GM12864 (cell line): Measurements from ENCODE around the gene ESR1.

Experiments used
- DNase-seq: peaks from one replicate; pipeline ENCODE4 v3.0.0-alpha.2; 2011; ENCODE audit warnings: low read depth
- H3K4me3 ChIP-seq: 2 replicates; pipeline ENCODE4 v1.5.1; 2011; ENCODE audit warnings: mild to moderate bottlenecking, low read depth, low read length, control low read depth
- CTCF ChIP-seq: IDR thresholded peaks from 2 replicates; pipeline ENCODE4 v1.5.1; 2011; ENCODE audit warnings: low read depth, mild to moderate bottlenecking, moderate library complexity, low read length, control low read depth, inconsistent platforms; ENCODE audit errors: missing control alignments

The ESR1 gene

GRCh38 chr6:152002306-152002705 is 194.8 kb downstream of the ESR1 start:
- DNase-seq, result no peak

GRCh38 chr6:152004036-152004566 is 196.6 kb downstream of the ESR1 start:
- DNase-seq, result no peak
- H3K4me3 ChIP-seq, result no peak overlapping the region

More at GRCh38 chr6:152002306-152002705, 194.8 kb downstream of the ESR1 start:
- no peak overlapping the region for H3K4me3 ChIP-seq
- TF ChIP-seq CTCF, result no peak

GRCh38 chr6:152004896-152005295 is 197.4 kb downstream of the ESR1 start:
- no peak for TF ChIP-seq CTCF

More at GRCh38 chr6:152004036-152004566, 196.6 kb downstream of the ESR1 start:
- TF ChIP-seq CTCF, result no peak

GRCh38 chr6:152008779-152009178 is 201.3 kb downstream of the ESR1 start:
- TF ChIP-seq CTCF, result no peak

More at GRCh38 chr6:152004896-152005295, 197.4 kb downstream of the ESR1 start:
- no peak overlapping the region for H3K4me3 ChIP-seq
- no peak for DNase-seq

GRCh38 chr6:152012227-152012626 is 204.7 kb downstream of the ESR1 start:
- TF ChIP-seq CTCF, result no peak
- DNase-seq, result no peak
- no peak overlapping the region for H3K4me3 ChIP-seq

More at GRCh38 chr6:152008779-152009178, 201.3 kb downstream of the ESR1 start:
- no peak overlapping the region for H3K4me3 ChIP-seq
- no peak for DNase-seq

- no peak for DNase-seq
- no peak overlapping the region for H3K4me3 ChIP-seq
- no peak for TF ChIP-seq CTCF
Observed at GRCh38 chr6:152018876-152019275, 211.4 kb downstream of the ESR1 start.

- TF ChIP-seq CTCF, result no peak
- no peak overlapping the region for H3K4me3 ChIP-seq
Observed at GRCh38 chr6:152022303-152022702, 214.8 kb downstream of the ESR1 start.

More at GRCh38 chr6:152022303-152022702, 214.8 kb downstream of the ESR1 start:
- DNase-seq, result no peak
